NOMO-1 (cell line): ENCODE data around the gene DNA2.

Source experiments
- DNase-seq, 2 experiments: peaks; one replicate each; lab custom pipeline; 2025; ENCODE audit not compliant: unreplicated experiment in 2 of 2; lab: John Stamatoyannopoulos, UW

Gene DNA2

DNA sequence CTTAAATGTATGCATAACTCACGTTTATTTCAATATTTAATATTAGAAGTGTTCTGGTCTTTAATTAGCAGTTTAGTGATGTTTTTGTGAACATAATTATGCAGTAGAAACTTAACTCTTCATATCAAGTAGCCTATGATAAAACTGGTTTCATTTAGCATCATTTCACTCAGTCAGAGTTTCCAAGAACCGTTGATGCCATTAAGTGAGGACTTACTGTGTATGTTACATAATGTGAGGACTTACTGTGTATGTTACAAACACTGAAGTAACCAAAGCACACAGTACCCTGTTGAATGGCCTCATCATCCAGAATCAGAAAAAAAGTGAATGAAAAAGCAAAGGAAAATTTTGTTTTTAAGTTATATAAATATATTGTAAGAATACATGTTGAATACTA, 106.2 kb downstream of the DNA2 start:
- DNase-seq = no peak

DNA sequence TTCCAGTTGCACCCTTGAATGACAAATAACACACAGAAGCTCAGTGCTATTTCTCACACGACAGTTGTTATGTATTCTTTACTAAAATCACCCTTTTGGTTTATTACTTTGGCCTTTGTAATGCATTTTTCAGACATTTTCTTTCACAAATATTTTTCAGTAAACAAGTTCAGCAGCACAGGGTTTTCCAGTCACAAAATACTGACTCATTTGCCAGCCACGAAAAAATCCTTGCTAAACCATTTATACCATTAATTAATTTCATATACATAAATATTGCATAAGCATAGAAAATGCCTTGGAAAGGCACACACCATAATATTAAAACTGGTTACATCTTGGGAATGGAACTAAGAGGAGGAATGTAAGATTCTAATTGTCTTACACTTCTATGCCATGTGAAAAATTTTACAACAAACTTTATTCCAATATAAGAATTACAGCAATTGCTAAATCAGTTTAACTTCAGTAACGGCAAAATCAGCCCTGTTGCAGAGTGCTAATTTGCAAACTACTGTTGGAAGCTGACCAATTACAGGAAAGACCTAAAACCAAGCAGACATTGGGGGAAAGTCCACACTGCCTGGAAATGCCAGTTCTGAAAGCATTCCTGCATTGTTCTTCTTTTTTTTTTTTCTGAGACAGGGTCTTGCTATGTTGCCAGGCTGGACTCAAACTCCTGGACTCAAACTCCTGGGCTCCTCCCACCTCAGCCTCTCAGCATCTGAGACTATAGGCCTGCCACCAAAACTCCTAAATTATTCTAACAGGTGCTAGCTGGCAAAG, 107.5 kb downstream of the DNA2 start:
- no peak for DNase-seq
